Prostate gland (tissue), 2 donors: ENCODE data around the gene NUP210L.

Experiments used
- CTCF ChIP-seq, 4 experiments: fragments of 200-600 bp in 2 of 4; fragments of 450-650 bp in 2 of 4; sonication (generic) in 2 of 4; IDR thresholded peaks; 1 replicate in 3 of 4; 2 replicates in 1 of 4; pipeline ENCODE4 v1.5.1; 2016 to 2019; ENCODE audit warnings: antibody characterized with exemption in 4 of 4, mild to moderate bottlenecking in 2 of 4, moderate library complexity in 2 of 4
- POLR2A ChIP-seq: fragments of 450-650 bp; IDR thresholded peaks from one replicate; pipeline ENCODE4 v1.6.1; 2016; ENCODE audit warnings: antibody characterized with exemption, mild to moderate bottlenecking
- POLR2AphosphoS5 ChIP-seq: sonication (generic); formaldehyde crosslinking; IDR thresholded peaks from one replicate; pipeline ENCODE4 v1.6.1; 2017; ENCODE audit warnings: antibody characterized with exemption

- TF ChIP-seq POLR2A, result no peak
- no peak for TF ChIP-seq CTCF (IDR thresholded peaks at IDR 0.05)
- no peak for TF ChIP-seq POLR2AphosphoS5
These were observed 16.3 kb upstream of the NUP210L start for GRCh38 chr1:154171223-154171583.
